Ishikawa (cell line): Measurements from ENCODE around the gene HIF1A.

Experiments used
- CEBPB ChIP-seq: IDR thresholded peaks from 2 replicates; pipeline ENCODE4 v1.6.1; 2012
- CREB1 ChIP-seq: IDR thresholded peaks from 2 replicates; pipeline ENCODE4 v1.6.1; 2012; ENCODE audit warnings: low read depth
- EGR1 ChIP-seq: IDR thresholded peaks from 2 replicates; pipeline ENCODE4 v1.6.1; 2012
- EP300 ChIP-seq: IDR thresholded peaks from 2 replicates; pipeline ENCODE4 v1.6.1; 2012; ENCODE audit warnings: borderline replicate concordance
- FOXM1 ChIP-seq: IDR thresholded peaks from 2 replicates; pipeline ENCODE4 v1.6.1; 2012; ENCODE audit warnings: low read depth, borderline replicate concordance
- MAX ChIP-seq: IDR thresholded peaks from 2 replicates; pipeline ENCODE4 v1.6.1; 2012
- RAD21 ChIP-seq: IDR thresholded peaks from 2 replicates; pipeline ENCODE4 v1.6.1; 2012; ENCODE audit warnings: low read depth
- REST ChIP-seq: IDR thresholded peaks from 2 replicates; pipeline ENCODE4 v1.6.1; 2012; ENCODE audit warnings: low read depth, mild to moderate bottlenecking
- TAF1 ChIP-seq: IDR thresholded peaks from 2 replicates; pipeline ENCODE4 v1.6.1; 2012; ENCODE audit warnings: low read depth, mild to moderate bottlenecking
- TCF12 ChIP-seq: IDR thresholded peaks from 2 replicates; pipeline ENCODE4 v1.6.1; 2012; ENCODE audit warnings: low read depth
- TEAD4 ChIP-seq: IDR thresholded peaks from 2 replicates; pipeline ENCODE4 v1.6.1; 2012
- USF1 ChIP-seq: IDR thresholded peaks from 2 replicates; pipeline ENCODE4 v1.6.1; 2012
- YY1 ChIP-seq: IDR thresholded peaks from 2 replicates; pipeline ENCODE4 v1.6.1; 2012; ENCODE audit warnings: low read depth
- ZBTB7A ChIP-seq: IDR thresholded peaks from 2 replicates; pipeline ENCODE4 v1.6.1; 2012; ENCODE audit warnings: low read depth

- TF ChIP-seq ZBTB7A (no peak), MAX (no peak), REST (no peak), EGR1 (no peak), TCF12 (no peak), TEAD4 (no peak), RAD21 (no peak), EP300 (no peak), TAF1 (no peak), CREB1 (no peak), CEBPB (no peak), YY1 (no peak), USF1 (no peak), FOXM1 (no peak)
Measured at GRCh38 chr14:61769893-61770292, 74.6 kb downstream of the HIF1A start.
